AG10803 (cell line): ENCODE data around the gene ZNF487.

ENCODE experiments used
- DNase-seq: peaks from one replicate; pipeline ENCODE4 v3.0.0; 2010; ENCODE audit warnings: low read depth
- H3K4me3 ChIP-seq: 2 replicates; pipeline ENCODE4 v1.5.1; 2011; ENCODE audit warnings: mild to moderate bottlenecking, low read length, control low read depth
- TF ChIP-seq, protein P1 (sequence below): conservative IDR thresholded peaks from 2 replicates; pipeline ENCODE4 v1.5.1; 2011; ENCODE audit warnings: mild to moderate bottlenecking, low read length, control low read depth, inconsistent platforms

The ZNF487 gene

GRCh38 chr10:43399320-43400310 lies 37.3 kb upstream of the ZNF487 start:
- H3K4me3 ChIP-seq = no peak overlapping the region
- TF ChIP-seq, protein P1, sequence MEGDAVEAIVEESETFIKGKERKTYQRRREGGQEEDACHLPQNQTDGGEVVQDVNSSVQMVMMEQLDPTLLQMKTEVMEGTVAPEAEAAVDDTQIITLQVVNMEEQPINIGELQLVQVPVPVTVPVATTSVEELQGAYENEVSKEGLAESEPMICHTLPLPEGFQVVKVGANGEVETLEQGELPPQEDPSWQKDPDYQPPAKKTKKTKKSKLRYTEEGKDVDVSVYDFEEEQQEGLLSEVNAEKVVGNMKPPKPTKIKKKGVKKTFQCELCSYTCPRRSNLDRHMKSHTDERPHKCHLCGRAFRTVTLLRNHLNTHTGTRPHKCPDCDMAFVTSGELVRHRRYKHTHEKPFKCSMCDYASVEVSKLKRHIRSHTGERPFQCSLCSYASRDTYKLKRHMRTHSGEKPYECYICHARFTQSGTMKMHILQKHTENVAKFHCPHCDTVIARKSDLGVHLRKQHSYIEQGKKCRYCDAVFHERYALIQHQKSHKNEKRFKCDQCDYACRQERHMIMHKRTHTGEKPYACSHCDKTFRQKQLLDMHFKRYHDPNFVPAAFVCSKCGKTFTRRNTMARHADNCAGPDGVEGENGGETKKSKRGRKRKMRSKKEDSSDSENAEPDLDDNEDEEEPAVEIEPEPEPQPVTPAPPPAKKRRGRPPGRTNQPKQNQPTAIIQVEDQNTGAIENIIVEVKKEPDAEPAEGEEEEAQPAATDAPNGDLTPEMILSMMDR = no peak
- DNase-seq = peak; percentile 65

GRCh38 chr10:43401627-43402026 lies 35.3 kb upstream of the ZNF487 start:
- DNase-seq = no peak
- no peak overlapping the region for H3K4me3 ChIP-seq
- TF ChIP-seq, protein P1 = no peak

GRCh38 chr10:43402176-43402575 lies 34.7 kb upstream of the ZNF487 start:
- H3K4me3 ChIP-seq = no peak overlapping the region
- DNase-seq = no peak
- TF ChIP-seq, protein P1 = no peak

DNA sequence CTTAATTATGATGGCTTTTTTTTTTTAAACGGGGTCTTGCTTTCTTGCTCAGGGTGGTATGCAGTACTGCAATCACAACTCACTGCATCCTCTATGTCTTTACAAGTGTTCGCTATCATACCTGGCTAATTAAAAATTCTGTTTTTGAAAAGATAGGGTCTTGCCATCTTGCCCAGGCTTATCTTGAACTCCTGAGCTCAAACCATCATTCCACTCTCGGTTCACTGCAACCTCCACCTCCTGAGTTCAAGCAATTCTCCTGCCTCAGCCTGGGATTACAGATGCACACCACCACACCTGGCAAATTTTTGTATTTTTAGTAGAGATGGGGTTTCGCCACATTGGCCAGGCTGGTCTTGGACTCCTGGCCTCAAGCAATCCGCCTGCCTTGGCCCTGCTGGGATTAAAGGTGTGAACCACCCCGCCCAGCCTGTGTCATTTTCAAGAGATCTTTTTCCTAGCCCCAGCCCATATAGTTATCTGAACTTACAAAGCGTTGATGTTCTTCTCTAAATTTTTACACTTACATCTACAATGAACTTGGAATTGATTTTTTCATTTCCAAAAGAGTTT lies 33.9 kb upstream of the ZNF487 start:
- TF ChIP-seq, protein P1 = no peak
- H3K4me3 ChIP-seq = no peak overlapping the region
- no peak for DNase-seq

DNA sequence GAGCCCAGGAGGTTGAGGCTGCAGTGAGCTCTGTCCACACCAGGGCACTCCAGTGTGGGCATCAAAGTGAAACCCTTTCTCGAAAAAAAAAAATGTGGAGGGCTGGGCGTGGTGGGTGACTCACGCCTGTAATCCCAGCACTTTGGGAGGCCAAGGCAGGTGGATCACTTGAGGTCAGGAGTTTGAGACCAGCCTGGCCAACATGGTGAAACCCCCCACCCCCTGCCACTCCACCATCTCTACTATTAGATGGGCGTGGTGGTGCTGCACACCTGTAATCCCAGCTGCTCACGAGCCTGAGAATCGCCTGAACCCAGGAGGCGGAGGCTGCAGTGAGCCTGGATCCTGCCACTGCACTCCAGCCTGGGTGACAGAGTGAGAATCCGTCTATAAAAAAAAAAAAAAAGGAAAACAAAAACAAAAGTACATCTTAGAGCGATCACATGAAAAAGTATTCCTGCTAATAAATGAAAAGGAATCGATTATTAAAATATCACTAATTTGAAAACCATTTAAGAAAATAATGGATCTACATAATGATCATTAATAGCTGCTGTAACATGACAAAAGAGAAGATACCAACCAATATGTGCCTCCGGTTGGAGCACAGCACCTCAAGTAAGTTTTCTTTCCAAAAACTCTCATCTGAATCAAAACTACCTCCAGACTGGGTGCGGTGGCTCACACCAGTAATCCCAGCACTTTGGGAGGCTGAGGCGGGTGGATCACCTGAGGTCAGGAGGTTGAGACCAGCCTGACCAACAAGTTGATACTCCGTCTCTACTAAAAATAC lies 32.8 kb upstream of the ZNF487 start:
- TF ChIP-seq, protein P1 = no peak
- H3K4me3 ChIP-seq = no peak overlapping the region
- DNase-seq = no peak

- DNase-seq = no peak
- no peak overlapping the region for H3K4me3 ChIP-seq
- TF ChIP-seq, protein P1 = no peak
These were observed 32.2 kb upstream of the ZNF487 start for GRCh38 chr10:43404704-43405084.
